Measurements from ENCODE around the gene KCNS1. TPM values are rescaled to one million over a fixed set of nuclear protein-coding genes. Genes with fewer than 3 reads are reported as not detected.

KCNS1 gene
- polyA plus RNA-seq, 1 donor (not counting 4 experiments of a cell fraction or from before 2014, with no cell fraction given) = 1.5 TPM

GRCh38 chr20:45094864-45095574 lies 5.9 kb downstream of the KCNS1 start:
- no peak overlapping the region for H2AFZ ChIP-seq (ENCODE audit: control insufficient read depth, low read length)
- no peaks in the 10 kb centered on the region for H3K79me2 ChIP-seq (ENCODE audit: control insufficient read depth, insufficient read depth, low read length)
- DNase-seq (ENCODE audit: low read depth, low spot score) = no peak
- H3K9ac ChIP-seq (ENCODE audit: control insufficient read depth, extremely low read depth, insufficient read depth, low read length) = no peak overlapping the region
- no peaks in the 10 kb centered on the region for H3K9me1 ChIP-seq (ENCODE audit: control insufficient read depth, extremely low read depth, insufficient read depth, low read length)
- no peak for FAIRE-seq
- no peaks in the 10 kb centered on the region for H3K27me3 ChIP-seq (ENCODE audit: control insufficient read depth, extremely low read depth, insufficient read depth, low read length)
- H3K4me1 ChIP-seq (ENCODE audit: control insufficient read depth, extremely low read depth, insufficient read depth, low read length) = no peaks in the 10 kb centered on the region
- no peak overlapping the region for H3K4me2 ChIP-seq (ENCODE audit: control insufficient read depth, extremely low read depth, insufficient read depth, low read depth, low read length)
- H4K20me1 ChIP-seq (ENCODE audit: control insufficient read depth, extremely low read depth, insufficient read depth, low read length) = no peaks in the 10 kb centered on the region
- no peaks in the 10 kb centered on the region for H3K9me3 ChIP-seq (ENCODE audit: control insufficient read depth, low read depth, low read length)
- TF ChIP-seq EZH2 (IDR thresholded peaks at IDR 0.05; ENCODE audit: low read length) (no peak), CTCF (optimal IDR thresholded peaks at IDR 0.05 in 1 of 3, IDR thresholded peaks at IDR 0.05 in 1 of 3, conservative IDR thresholded peaks at IDR 0.05 in 1 of 3; ENCODE audit: extremely low read depth in 1 of 3, insufficient read depth in 2 of 3, low read length in 3 of 3) (no peak)
- dilution Hi-C loops (cut with MboI; ENCODE audit: extremely low pct_ligation_motif_present, low sequenced_read_pairs) = no loop called here
- no peaks in the 10 kb centered on the region for H3K36me3 ChIP-seq (ENCODE audit: control insufficient read depth in 2 of 2, extremely low read depth in 1 of 2, insufficient read depth in 2 of 2, low read length in 2 of 2)
- no peak overlapping the region for H3K27ac ChIP-seq (ENCODE audit: control insufficient read depth, insufficient read depth, low read length)
- no peak overlapping the region for H3K4me3 ChIP-seq (ENCODE audit: control insufficient read depth in 2 of 3, extremely low read depth in 1 of 3, insufficient read depth in 2 of 3, low read depth in 1 of 3, low read length in 3 of 3)

DNA sequence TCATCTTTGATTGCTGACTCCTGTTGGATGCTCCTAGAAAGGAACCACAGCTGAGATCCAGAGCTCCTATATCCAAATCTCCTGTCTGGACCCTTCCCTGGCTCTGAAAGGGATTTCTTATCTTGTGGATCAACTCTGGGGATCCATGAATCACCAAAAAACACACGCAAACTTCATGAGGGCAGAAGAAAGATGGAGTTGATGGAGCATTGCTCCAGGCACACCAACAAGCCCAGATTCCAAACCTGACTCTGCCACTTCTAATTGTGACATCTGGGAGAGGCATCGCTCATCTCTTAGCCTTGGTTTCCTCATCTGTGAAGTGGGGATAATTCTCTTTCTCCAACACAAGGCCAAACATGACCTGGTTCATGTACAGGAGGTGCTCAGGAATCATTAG lies 6.7 kb downstream of the KCNS1 start:
- H3K27me3 ChIP-seq (ENCODE audit: control insufficient read depth, extremely low read depth, insufficient read depth, low read length) = no peaks in the 10 kb centered on the region
- H3K4me1 ChIP-seq (ENCODE audit: control insufficient read depth, extremely low read depth, insufficient read depth, low read length) = no peaks in the 10 kb centered on the region
- H4K20me1 ChIP-seq (ENCODE audit: control insufficient read depth, extremely low read depth, insufficient read depth, low read length) = no peaks in the 10 kb centered on the region
- no peak for DNase-seq (ENCODE audit: low read depth, low spot score)
- no peak for TF ChIP-seq CTCF (optimal IDR thresholded peaks at IDR 0.05 in 1 of 3, IDR thresholded peaks at IDR 0.05 in 1 of 3, conservative IDR thresholded peaks at IDR 0.05 in 1 of 3; ENCODE audit: extremely low read depth in 1 of 3, insufficient read depth in 2 of 3, low read length in 3 of 3)
- TF ChIP-seq EZH2 (IDR thresholded peaks at IDR 0.05; ENCODE audit: low read length) = no peak
- no peak overlapping the region for H3K9ac ChIP-seq (ENCODE audit: control insufficient read depth, extremely low read depth, insufficient read depth, low read length)
- no peak overlapping the region for H3K27ac ChIP-seq (ENCODE audit: control insufficient read depth, insufficient read depth, low read length)
- H3K9me1 ChIP-seq (ENCODE audit: control insufficient read depth, extremely low read depth, insufficient read depth, low read length) = no peaks in the 10 kb centered on the region
- H3K9me3 ChIP-seq (ENCODE audit: control insufficient read depth, low read depth, low read length) = no peaks in the 10 kb centered on the region
- H3K4me3 ChIP-seq (ENCODE audit: control insufficient read depth in 2 of 3, extremely low read depth in 1 of 3, insufficient read depth in 2 of 3, low read depth in 1 of 3, low read length in 3 of 3) = no peak overlapping the region
- no peak for FAIRE-seq
- H3K4me2 ChIP-seq (ENCODE audit: control insufficient read depth, extremely low read depth, insufficient read depth, low read depth, low read length) = no peak overlapping the region
- H3K79me2 ChIP-seq (ENCODE audit: control insufficient read depth, insufficient read depth, low read length) = no peaks in the 10 kb centered on the region
- dilution Hi-C loops (cut with MboI; ENCODE audit: extremely low pct_ligation_motif_present, low sequenced_read_pairs) = no loop called here
- H2AFZ ChIP-seq (ENCODE audit: control insufficient read depth, low read length) = no peak overlapping the region
- no peaks in the 10 kb centered on the region for H3K36me3 ChIP-seq (ENCODE audit: control insufficient read depth in 2 of 2, extremely low read depth in 1 of 2, insufficient read depth in 2 of 2, low read length in 2 of 2)
